ACHN (cell line): ENCODE data around the gene KIAA2012.
"Not testable (repeated sequence)": the region's sequence is repeated elsewhere in the genome, so short reads cannot be mapped to it uniquely, and the experiment has no call there.

Experiments
- DNase-seq: peaks from one replicate; pipeline ENCODE4 v3.0.0-alpha.2; 2015
- in situ Hi-C: cut with HindIII; loops from 2 replicates; pipeline ENCODE4 v1.10.0; 2017; ENCODE audit warnings: low sequenced_read_pairs, low pct_ligation_motif_present, low pct_unique_long_range_greater_than_20kb

Gene KIAA2012

GRCh38 chr2:202133200-202133908 is 60.3 kb downstream of the KIAA2012 start:
- in situ Hi-C loops = no loop called here
- no peak for DNase-seq

- no peak for DNase-seq
- in situ Hi-C loops = no loop called here
Measured at GRCh38 chr2:202133909-202134265, 60.8 kb downstream of the KIAA2012 start.

- no peak for DNase-seq
- in situ Hi-C loops = no loop called here
Measured at GRCh38 chr2:202135091-202135874, 62.2 kb downstream of the KIAA2012 start.

DNA sequence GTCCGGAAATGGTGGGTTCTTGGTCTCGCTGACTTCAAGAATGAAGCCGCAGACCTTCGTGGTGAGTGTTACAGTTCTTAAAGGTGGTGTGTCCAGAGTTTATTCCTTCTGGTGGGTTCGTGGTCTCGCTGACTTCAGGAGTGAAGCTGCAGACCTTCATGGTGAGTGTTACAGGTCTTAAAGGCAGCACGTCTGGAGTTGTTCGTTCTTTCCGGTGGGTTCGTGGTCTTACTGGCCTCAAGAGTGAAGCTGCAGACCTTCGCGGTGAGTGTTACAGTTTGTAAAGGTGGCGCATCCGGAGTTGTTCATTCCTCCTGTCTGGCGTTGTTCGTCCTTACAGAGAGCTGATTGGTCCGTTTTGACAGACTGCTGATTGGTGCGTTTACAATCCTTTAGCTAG is 63.0 kb downstream of the KIAA2012 start:
- in situ Hi-C loops, DNase-seq: not testable (repeated sequence)

- in situ Hi-C loops = no loop called here
- DNase-seq = no peak
Measured at GRCh38 chr2:202136526-202136925, 63.5 kb downstream of the KIAA2012 start.

GRCh38 chr2:202140522-202141252 is 67.6 kb downstream of the KIAA2012 start:
- in situ Hi-C loops = no loop called here
- no peak for DNase-seq

- in situ Hi-C loops = no loop called here
- no peak for DNase-seq
Measured at GRCh38 chr2:202141329-202141947, 68.4 kb downstream of the KIAA2012 start.

- no peak for DNase-seq
- in situ Hi-C loops = no loop called here
Measured at GRCh38 chr2:202142540-202142939, 69.5 kb downstream of the KIAA2012 start.

DNA sequence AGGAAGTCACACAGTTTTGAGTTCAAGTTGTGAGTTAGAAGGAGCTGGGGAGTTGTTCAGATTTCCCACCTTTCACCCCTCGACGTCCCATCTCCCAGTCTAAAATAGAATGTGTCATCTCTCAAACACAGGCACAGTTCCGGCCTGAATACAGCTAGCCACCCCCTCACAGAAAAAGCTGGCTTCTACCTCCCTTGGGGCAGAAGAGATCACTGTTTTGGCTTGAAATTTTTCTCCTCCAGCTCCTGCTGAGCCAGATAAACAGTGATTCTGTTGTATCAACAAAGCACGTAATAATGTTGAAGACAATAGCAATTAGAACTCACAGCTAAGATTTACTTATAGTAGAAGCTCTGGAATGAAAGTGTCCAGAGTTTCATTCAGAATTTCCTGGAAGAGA is 74.7 kb downstream of the KIAA2012 start:
- in situ Hi-C loops = no loop called here

GRCh38 chr2:202148515-202149154 is 75.6 kb downstream of the KIAA2012 start:
- in situ Hi-C loops = no loop called here
- DNase-seq = no peak

More for the DNA sequence above, 74.7 kb downstream of the KIAA2012 start:
- DNase-seq = no peak

DNA sequence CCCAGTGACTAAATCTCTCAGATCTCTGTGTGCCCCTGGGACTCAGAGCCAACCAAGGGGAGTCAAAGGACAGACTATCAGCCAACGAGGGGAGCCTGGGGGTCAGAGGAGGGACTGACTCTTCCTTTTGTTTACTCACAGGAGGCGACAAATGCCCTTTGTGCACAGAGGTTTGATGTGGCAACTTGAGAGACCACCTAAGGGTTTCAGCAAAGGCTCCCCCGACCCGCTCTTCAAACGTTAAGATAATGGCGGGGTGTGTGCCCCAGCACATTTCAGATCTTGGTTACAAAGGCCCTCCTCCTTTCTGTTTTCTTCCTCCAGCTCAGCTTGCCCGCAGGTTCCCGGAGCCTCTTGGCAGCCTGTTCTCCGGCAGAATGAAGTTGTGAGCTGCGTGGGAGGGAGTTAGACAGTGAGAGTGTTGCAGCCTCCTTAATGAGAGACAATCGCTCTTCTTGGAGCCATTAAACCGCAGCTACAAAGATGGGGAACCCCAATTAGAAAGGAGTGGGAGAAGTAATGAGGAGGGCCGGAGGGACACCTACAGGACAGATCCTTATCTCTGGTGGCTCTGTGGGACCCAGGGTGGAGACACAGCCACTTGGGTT is 76.2 kb downstream of the KIAA2012 start:
- in situ Hi-C loops = no loop called here
- no peak for DNase-seq

GRCh38 chr2:202149936-202150335 is 76.9 kb downstream of the KIAA2012 start:
- DNase-seq = no peak
- in situ Hi-C loops = no loop called here

DNA sequence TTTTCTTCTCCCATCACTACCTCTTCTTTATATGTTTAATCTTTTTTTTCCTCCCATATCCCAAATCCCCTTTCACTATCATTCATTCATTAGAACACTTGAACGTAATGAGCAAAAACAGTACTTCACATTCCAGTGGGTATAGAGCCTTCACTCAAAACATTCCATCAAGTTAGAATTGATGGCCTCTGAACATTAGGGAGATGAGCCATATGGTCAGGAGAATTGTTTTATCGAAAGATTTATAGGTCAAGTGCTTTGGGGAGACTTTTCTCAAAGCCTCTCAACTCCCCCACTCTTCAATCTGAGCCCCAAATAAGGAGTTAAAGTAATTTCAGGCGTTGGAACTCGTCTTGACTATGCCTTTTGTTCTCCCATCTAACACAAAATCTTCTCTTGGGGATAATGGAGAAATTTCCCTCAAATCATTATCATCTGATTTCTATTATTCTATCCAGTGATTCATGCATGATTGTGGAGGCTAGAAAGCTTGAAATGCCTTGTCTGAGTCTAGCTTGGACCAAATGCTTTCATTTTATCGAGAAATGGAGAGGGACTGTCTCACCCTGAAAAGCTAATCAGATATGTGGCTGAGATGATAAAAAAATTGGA is 79.2 kb downstream of the KIAA2012 start:
- in situ Hi-C loops = no loop called here
- no peak for DNase-seq

DNA sequence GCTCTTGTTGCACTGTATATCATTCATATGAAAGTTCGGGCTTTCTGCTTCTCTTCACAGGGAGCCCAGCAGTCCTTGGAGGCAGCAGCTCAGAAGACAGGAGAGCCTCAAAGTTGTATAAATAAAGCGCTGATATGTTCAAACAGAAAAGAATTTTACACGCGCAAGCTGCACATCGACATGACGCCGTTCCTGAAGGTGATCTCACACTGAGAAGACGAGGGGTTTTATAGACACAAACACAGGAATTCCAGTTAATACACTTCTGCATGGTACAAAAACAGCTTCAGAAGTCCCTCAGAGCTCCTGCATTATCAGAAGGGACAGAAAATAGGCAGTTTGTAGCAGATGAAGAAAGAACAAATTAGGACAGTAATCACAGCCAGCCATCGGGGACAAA is 81.6 kb downstream of the KIAA2012 start:
- DNase-seq = no peak
- in situ Hi-C loops = no loop called here

DNA sequence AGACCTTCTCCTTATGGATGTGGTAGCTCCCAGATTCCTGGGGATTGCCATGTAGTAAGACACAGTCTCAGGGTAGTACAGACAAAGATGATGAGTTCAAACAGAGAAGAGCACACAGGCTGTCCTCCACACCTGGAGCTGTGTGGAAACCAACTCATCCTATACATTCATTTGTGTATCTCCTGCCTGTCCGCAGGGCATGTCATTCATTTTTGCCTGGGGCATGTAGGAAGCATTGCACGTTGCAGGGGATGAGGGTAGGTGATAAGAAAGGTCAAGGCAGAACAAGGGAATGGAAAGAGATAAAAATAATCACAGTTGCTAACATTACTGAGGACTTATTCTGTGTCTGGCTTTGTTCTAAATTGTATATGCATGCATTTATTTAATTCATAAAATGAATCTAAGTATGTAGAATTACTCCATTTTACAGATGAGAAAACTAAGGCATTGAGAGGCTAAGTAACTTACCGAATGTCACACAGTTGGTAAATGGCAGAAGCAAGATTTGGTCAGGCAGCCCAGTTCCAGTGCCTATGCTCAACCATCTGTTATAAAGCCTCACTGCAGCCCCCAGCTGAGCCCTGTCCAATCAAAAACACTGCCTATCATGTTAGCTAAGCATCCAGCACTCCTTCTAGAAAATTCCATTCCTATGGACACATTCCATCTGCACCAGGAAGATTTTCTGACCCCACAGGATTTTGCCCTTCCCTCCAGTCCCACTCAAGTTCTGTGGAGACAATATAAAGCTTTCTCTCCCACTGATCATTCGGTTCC is 84.3 kb downstream of the KIAA2012 start:
- in situ Hi-C loops = no loop called here
- DNase-seq = no peak

- DNase-seq = no peak
- in situ Hi-C loops = no loop called here
Measured at GRCh38 chr2:202158796-202159195, 85.7 kb downstream of the KIAA2012 start.

DNA sequence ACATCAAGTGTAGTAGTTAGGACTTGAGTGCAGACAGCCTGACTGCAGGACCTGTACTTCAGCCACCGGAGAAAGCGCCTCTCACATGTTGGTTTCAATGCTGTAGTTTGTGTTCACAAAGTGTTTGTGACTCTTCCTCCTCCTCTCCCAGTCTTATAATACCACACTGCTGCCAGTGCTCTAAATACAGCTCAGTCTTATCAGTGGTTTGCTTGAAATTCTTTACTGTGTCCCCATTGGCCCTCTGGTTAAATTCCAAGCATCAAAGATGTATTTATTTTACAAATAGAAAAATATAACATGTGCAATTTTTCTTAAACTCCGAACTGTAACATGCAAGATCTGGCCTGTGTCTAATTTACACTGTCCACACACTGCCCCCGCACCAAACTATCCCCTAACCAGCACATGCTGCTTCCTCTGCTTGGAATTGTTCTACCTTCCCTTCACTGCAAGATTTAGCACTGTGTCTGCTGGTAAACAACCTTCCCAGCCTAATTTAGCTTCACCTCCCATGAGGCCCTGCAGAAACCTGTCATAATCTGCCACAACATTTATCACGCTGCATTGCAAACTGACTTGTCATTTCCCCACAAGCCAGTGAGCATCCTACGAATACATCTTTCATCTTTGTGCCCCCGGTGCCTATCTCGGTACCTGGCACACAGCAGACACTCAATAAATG is 88.2 kb downstream of the KIAA2012 start:
- in situ Hi-C loops = no loop called here
- DNase-seq = no peak
